NCI-H446 treated with DMSO at 0.1 percent for 48 hours (cell line): Measurements from ENCODE around the gene CD1C.
"Not testable (repeated sequence)": the region's sequence is repeated elsewhere in the genome, so short reads cannot be mapped to it uniquely, and the experiment has no call there.

Experiments used
- DNase-seq: peaks from one replicate; lab custom pipeline; 2025; lab: John Stamatoyannopoulos, UW

CD1C gene

GRCh38 chr1:158329300-158329699 lies 39.6 kb downstream of the CD1C start:
- DNase-seq, result no peak

- DNase-seq, result no peak
Observed at GRCh38 chr1:158329733-158330132, 40.0 kb downstream of the CD1C start.

GRCh38 chr1:158330391-158331105 lies 40.8 kb downstream of the CD1C start:
- no peak for DNase-seq

GRCh38 chr1:158331106-158331425 lies 41.3 kb downstream of the CD1C start:
- no peak for DNase-seq

GRCh38 chr1:158331481-158332150 lies 41.9 kb downstream of the CD1C start, which contains the start of gene CD1B:
TSS of gene CD1B (minus strand) at chr1:158331531. CDS start at chr1:158331423, 108 bp downstream.
- no peak for DNase-seq

- DNase-seq, result no peak
Observed at GRCh38 chr1:158333405-158334155, 43.9 kb downstream of the CD1C start.

- DNase-seq, result no peak
Observed at GRCh38 chr1:158334526-158335212, 44.9 kb downstream of the CD1C start.

GRCh38 chr1:158335213-158335532 lies 45.5 kb downstream of the CD1C start:
- DNase-seq, result no peak

GRCh38 chr1:158336413-158336812 lies 46.7 kb downstream of the CD1C start:
- not testable (repeated sequence) for DNase-seq
